HG03565 (cell line): ENCODE measurements around the gene FCHO1.

ENCODE experiments used
- ATAC-seq: cut with Tn5 transposase; IDR thresholded peaks from one replicate; pipeline ENCODE4 v1.9.1; 2021; ENCODE audit warnings: mild to moderate bottlenecking, moderate library complexity; ENCODE audit not compliant: unreplicated experiment

The FCHO1 gene, protein sequence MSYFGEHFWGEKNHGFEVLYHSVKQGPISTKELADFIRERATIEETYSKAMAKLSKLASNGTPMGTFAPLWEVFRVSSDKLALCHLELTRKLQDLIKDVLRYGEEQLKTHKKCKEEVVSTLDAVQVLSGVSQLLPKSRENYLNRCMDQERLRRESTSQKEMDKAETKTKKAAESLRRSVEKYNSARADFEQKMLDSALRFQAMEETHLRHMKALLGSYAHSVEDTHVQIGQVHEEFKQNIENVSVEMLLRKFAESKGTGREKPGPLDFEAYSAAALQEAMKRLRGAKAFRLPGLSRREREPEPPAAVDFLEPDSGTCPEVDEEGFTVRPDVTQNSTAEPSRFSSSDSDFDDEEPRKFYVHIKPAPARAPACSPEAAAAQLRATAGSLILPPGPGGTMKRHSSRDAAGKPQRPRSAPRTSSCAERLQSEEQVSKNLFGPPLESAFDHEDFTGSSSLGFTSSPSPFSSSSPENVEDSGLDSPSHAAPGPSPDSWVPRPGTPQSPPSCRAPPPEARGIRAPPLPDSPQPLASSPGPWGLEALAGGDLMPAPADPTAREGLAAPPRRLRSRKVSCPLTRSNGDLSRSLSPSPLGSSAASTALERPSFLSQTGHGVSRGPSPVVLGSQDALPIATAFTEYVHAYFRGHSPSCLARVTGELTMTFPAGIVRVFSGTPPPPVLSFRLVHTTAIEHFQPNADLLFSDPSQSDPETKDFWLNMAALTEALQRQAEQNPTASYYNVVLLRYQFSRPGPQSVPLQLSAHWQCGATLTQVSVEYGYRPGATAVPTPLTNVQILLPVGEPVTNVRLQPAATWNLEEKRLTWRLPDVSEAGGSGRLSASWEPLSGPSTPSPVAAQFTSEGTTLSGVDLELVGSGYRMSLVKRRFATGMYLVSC

DNA sequence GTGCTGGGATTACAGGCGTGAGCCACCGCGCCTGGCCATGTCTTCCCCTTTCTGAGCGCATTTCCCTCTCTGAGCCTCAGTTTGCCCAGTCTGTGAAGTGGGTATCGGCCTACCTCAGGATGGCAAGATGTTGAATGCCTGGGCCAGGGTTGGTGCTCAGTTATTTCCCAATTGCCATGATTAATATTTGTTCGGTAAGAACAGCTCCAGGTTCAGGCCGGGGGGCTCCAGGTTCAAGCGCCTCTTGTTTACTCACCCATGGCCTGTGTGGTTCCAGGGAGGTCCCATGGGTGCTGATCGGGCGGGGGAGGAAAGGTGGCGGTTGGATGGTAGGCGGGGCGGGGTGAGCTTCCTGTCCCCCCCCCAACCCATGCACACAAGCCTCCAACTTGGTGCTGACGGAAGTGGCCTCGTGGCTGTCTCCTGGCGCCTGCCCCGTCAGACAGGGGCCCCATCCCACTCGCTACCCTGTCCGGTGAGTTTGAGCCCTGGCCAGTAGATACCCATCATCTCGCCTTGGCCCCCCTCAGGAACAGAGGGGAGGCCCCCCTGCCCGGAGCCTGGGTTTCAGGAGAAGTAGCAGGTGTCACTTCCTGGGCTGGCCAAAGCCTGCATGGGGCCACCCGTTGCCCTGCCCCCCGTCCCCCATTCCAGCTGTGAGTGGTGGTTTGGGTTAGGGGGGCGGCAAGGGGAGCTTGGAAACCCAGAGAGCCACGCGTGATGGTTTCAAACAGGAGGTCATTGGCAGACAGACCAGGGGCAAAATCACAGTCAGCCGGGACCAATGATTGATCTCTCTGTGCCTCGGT, at the start of gene FCHO1:
FCHO1 (plus strand) TSS at position 375 of the 809 bp plus-strand sequence. CDS start 3,688 bp downstream, outside the sequence.
- ATAC-seq = no peak

DNA sequence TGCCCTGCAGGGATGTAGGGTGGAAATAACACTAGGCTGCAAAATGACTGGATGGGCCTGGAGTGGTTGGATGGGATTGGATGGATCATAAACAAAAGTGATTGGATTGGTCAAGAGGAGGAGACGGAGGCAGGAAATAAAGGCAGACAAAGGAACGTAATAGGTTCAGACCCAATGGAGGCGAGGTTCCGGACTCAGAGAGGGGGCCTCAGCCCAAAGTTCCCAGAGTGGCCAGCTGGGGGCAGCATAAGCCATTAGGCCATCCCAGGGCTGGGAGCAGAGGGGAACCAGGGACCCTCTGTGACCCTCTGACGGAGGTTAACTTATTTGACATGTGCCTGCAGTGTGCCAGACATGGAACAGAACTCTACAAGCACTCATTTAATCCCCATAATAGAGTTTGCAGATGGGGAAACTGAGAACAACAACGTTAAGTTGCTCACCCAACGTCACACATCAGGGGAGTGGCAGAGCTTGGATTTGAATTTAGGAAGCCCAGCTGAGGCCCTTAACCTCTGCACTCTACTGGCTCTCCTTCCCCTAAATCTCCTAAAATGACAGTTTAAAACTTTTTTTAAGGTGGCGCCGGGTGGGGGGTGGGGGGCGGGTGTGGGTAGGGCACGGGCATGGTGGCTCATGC, 47.3 kb upstream of the FCHO1 start:
- ATAC-seq = no peak

DNA sequence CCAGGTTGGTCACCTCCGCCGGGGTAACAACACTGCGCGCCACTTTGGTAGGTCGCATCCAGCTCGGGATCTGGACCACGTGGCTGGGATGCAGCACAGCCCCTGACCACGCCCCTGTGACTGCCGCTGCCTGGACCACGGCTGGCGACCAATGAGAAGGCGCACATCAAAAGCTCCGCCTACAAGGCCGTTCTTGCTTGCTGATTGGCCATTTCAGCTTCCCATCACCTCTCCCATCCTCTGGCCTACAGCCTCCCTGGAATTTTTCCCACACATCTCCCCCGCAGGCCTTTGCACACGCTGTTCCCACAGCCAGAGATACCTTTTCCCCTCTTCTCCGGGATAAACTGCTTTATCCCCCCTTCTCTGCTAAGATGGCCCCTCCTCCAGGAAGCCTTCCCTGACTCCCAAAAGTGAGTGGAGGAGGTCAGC, 44.5 kb upstream of the FCHO1 start:
- no peak for ATAC-seq

DNA sequence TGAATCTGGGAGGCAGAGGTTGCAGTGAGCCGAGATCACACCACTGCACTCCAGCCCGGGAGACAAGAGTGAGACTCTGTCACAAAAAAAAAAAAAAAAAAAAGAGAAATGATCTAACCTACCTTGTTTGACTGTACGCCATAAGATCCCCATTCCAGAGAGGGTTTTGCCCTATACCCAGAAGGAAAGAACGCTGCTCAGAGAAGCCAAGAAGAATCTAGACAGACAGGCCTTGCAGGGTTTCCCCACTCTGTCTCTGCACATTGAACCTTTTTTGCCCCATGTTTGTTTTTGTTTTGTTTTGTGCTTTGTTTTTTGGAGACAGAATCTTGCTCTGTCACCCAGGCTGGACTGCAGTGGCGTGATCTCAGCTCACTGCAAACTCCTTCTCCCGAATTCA, 39.4 kb upstream of the FCHO1 start:
- no peak for ATAC-seq

DNA sequence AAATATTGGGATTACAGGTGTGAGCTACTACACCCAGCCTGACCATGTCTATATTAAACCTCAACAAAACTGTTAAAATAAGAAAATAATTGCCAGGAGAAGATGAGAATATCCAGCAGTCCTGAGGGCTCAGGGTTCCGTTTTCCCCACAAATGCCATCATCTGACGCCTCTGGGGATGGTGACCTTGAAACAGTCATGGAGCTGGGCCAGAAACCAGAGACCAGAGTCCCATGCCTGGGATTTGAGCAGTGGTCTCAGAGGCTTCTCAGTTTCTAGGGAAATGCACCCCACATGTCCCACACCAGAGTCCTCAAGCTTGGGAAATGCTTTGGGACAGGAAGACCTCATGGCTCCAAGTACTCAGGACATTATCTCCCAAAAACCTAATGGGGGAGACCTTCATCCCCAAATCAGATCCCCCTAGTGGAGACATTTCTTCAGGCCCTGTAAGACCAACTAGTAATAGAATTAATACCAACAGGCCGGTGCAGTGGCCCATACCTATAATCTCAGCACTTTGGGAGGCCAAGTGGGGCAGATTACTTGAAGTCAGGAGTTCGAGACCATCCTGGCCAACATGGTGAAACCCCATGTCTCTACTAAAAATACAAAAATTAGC, 34.9 kb upstream of the FCHO1 start:
- no peak for ATAC-seq

DNA sequence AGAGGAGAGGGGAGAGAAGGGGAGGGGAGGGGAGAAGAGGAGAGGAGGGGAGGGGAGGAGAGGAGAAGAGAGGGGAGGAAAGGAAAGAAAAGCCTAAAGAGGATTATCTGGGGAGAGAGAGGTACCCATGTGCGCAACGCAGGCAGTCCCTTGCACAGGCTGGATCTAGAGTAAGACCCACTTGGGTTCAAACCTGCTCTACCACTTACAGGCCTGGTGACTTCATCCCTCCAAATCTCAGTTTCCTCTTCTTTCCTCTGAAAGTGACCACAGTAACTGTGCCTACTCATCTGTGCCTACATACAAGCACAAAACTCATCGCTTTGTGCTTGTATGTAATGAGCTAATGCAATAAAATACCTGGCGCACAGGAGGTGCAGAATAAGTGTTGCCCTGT, 32.7 kb upstream of the FCHO1 start:
- no peak for ATAC-seq

DNA sequence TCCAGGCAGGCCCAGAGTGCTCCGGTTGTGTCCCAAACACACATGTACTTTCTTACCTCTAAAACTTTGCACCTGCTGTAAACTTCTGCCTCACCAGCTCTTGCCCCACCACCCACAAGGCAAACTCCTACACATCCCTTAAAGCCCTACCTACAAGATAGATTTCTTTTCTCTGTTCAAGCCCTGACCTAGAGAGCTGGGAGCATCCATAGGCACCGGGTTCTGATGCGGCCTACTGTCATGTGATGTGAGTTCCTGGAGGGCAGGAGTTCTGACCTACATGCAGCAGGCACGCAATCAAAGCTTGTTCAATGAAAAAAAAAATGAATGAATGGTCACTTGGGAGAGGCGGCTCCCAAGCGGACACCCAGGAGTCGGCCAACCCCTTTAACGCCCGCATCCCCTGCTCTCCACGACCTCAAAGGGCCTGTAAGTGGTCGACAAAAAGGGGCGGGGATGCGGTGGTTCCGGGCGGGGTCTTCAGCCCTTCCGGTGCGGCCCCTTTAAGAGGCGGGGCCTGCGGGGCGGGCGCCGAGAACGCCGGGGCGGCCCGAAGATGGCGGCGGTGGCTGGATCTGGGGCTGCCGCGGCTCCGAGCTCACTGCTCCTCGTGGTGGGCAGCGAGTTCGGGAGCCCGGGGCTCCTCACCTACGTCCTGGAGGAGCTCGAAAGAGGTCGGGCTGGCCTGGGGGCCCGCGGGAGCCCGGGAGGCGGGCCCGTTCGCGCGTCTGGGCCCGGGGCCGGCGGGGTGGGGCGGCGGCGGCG, 32.1 kb upstream of the FCHO1 start, which contains the start of gene MAP1S:
MAP1S (plus strand) TSS at position 534 of the 765 bp plus-strand sequence; CDS start at position 557, 23 bp downstream.
- ATAC-seq = no peak

DNA sequence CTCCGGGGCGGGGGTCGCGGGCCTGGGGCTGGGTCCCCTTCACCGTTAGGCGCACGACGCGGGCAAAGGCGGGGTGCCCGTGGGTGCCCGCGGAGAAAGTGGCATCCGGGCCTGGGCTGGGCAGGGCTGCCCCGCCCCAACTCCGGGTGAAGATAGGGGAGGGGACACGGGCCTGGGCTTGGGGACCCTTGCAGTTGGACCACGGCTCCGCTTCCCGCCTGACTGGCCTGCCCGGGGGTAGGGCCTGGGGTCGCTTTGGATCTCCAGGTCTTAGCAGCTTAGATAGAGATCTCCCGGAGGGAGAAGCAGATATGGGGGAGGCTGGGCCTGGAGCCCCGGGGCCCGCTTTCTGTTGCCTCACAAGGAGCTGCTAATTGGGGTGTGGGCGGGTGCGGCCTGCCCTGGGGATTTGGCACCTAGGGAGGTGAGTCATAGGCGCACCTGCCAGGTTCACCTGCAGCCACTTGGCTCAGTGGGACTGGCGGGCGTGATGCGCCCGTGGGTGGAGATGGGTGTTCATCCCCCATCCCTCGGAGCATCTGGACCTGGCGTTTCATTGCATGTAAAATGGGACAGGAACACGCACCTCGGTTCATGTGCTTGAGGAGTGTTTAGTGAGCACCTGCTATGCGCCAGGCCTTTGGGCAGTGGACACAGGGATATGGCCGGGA, 31.4 kb upstream of the FCHO1 start:
- no peak for ATAC-seq

DNA sequence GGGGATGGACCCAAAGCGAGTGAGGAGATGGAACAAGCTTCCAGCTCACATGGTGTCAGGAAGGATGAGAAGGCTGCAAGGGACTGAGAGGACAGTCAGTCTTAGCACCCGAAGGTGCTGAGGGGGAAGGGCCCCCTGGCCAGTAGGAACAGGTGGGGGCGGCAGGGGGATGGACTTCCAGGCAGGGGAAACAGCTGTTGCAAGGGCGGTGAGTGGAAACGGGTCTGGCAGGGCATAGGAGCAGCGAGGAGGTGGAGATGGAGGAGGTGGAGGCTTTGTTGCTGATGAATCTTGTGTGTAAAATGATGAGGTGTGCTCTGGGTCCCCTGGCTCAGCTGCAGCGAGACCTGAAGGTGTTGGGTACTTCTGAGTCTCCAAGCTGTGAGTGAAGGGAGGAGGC, 30.8 kb upstream of the FCHO1 start:
- no peak for ATAC-seq

DNA sequence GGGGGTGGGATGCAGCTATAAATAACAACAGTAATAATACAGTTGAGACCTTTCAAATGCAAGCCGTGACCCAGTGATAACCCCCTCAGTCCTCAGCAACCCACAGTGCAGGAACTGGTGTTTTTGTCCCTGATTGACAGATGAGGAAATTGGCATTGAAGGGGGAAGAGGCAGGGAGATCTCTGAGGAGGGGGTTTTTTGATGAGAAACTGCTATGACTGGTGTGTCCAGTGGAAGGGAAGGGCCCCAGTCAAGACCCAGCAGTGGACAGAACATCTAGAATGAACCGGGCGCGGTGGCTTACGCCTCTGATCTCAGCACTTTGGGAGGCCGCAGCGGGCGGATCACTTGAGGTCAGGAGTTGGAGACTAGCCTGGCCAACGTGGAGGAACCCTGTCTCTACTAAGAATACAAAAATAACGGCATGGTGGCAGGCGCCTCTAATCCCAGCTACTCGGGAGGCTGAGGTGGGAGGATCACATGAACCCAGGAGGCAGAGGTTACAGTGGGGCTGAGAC, 30.1 kb upstream of the FCHO1 start:
- ATAC-seq = no peak

DNA sequence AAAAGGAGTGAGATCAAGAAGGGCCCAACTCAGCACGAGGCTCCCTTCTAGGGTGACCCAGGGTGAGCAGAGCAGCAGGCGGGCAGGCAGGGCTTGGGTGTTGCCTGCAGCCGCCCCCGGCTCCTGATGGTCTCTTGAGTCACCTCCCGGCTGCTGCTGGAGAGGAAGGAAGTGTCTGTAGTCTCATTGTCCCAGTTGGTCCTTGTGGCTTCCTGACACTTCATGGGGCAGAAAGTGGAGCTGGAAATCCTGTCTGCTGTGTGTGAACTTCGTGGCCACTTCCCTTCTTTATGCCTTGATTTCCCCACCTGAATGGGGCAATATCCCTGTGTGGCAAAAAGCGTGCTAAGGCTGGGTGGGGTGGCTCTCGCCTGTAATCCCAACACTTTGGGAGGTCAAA, 29.5 kb upstream of the FCHO1 start:
- no peak for ATAC-seq

DNA sequence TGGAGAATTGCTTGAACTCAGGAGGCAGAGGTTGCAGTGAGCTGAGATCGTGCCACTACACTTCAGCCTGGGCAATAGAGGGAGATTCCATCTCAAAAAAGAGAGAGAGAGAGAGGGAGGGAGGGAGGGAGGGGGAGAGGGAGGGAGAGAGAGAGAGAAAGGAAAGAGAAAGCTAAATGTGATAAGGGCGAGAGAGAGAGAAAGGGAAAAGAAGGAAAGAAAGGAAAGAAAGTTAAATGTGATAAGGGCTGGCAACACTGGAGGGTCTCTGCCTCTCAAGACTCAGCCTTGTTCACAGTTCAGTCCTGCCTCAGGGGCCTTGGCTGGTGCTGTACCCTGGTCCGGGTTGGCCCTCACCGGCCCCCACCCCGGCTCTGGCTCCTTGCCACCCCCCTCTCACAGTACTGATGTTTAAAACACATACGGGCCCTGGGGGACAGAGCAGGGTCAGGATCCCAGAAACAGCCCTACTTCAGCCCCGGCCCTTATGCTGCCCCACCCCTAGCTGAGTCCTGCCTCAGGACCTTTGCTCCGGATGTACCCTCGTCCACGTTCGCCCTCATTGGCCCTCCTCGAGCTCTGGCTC, 28.5 kb upstream of the FCHO1 start:
- ATAC-seq = no peak

DNA sequence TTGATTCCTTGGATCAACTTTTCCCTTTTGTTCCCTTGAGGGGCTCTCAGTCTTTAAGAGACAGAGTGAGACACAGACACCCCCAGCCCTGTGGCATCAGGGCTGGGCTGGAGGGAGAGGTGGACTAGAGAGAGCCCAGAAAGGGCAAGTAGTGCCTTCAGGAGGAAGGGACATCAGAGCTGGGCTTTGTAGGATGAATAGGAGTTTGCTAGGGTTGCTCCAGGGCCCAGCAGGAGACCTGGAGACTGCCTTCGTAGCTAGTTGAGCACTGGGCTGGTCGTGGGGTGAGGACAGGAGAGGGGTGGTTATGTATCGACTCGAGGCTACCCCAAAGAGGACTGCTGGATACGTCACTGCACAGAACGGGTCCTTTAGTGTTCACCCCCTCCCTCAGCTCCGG, 26.6 kb upstream of the FCHO1 start:
- no peak for ATAC-seq

DNA sequence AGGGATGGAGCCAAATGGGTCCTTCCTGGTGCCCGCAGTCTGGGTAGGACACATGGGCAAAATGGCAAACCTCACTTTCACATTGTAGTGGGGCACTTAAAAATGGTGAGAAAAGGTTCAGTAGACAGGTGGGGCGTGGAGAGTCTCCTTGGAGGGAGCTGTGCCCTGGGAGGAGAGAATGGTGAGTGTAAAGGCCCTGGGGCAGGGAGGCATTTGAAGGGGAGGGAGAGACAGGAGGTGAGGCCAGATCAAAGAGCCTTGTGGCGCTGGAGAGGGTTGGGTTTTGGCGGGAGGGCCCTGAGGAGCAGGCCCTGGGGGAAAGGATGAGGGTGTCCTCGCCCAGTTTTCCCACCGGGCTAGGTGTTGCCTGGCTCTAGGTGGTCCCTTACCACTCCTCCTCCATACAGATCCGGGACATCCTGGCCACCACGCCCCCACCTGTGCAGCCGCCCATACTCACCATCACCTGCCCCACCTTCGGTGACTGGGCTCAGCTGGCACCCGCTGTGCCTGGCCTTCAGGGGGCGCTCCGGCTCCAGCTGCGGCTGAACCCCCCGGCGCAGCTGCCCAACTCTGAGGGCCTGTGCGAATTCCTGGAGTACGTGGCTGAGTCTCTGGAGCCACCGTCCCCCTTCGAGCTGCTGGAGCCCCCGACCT, 25.7 kb upstream of the FCHO1 start:
- ATAC-seq = no peak

DNA sequence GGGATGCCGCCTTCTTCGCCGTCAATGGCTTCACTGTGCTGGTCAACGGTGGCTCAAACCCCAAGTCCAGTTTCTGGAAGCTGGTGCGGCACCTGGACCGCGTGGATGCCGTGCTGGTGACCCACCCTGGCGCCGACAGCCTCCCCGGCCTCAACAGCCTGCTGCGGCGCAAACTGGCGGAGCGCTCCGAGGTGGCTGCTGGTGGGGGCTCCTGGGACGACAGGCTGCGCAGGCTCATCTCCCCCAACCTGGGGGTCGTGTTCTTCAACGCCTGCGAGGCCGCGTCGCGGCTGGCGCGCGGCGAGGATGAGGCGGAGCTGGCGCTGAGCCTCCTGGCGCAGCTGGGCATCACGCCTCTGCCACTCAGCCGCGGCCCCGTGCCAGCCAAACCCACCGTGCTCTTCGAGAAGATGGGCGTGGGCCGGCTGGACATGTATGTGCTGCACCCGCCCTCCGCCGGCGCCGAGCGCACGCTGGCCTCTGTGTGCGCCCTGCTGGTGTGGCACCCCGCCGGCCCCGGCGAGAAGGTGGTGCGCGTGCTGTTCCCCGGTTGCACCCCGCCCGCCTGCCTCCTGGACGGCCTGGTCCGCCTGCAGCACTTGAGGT, 25.0 kb upstream of the FCHO1 start:
- no peak for ATAC-seq

DNA sequence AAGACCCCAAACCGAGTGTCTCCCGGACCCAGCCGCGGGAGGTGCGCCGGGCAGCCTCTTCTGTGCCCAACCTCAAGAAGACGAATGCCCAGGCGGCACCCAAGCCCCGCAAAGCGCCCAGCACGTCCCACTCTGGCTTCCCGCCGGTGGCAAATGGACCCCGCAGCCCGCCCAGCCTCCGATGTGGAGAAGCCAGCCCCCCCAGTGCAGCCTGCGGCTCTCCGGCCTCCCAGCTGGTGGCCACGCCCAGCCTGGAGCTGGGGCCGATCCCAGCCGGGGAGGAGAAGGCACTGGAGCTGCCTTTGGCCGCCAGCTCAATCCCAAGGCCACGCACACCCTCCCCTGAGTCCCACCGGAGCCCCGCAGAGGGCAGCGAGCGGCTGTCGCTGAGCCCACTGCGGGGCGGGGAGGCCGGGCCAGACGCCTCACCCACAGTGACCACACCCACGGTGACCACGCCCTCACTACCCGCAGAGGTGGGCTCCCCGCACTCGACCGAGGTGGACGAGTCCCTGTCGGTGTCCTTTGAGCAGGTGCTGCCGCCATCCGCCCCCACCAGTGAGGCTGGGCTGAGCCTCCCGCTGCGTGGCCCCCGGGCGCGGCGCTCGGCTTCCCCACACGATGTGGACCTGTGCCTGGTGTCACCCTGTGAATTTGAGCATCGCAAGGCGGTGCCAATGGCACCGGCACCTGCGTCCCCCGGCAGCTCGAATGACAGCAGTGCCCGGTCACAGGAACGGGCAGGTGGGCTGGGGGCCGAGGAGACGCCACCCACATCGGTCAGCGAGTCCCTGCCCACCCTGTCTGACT, 24.1 kb upstream of the FCHO1 start:
- ATAC-seq = no peak
